ACHN (cell line): ENCODE results near the gene MESP1.

Source experiments
- DNase-seq: peaks from one replicate; pipeline ENCODE4 v3.0.0-alpha.2; 2015
- in situ Hi-C: cut with HindIII; loops from 2 replicates; pipeline ENCODE4 v1.10.0; 2017; ENCODE audit warnings: low sequenced_read_pairs, low pct_ligation_motif_present, low pct_unique_long_range_greater_than_20kb

The MESP1 gene

GRCh38 chr15:89761929-89762328, 10.9 kb upstream of the MESP1 start:
- in situ Hi-C loops = no loop called here
- no peak for DNase-seq

GRCh38 chr15:89761009-89761831, 10.2 kb upstream of the MESP1 start:
- in situ Hi-C loops = no loop called here
- DNase-seq = no peak

GRCh38 chr15:89760303-89761008, 9.4 kb upstream of the MESP1 start:
- DNase-seq = peak; percentile 74
- in situ Hi-C loops = no loop called here

GRCh38 chr15:89759835-89760234, 8.8 kb upstream of the MESP1 start:
- in situ Hi-C loops = no loop called here
- DNase-seq = no peak

GRCh38 chr15:89758981-89759380, 7.9 kb upstream of the MESP1 start:
- no peak for DNase-seq
- in situ Hi-C loops = no loop called here

- in situ Hi-C loops = no loop called here
- no peak for DNase-seq
Observed at GRCh38 chr15:89758283-89758682, 7.2 kb upstream of the MESP1 start.

GRCh38 chr15:89756897-89757296, 5.8 kb upstream of the MESP1 start:
- in situ Hi-C loops = no loop called here

GRCh38 chr15:89755701-89756100, 4.7 kb upstream of the MESP1 start:
- no peak for DNase-seq
- in situ Hi-C loops = no loop called here

More at GRCh38 chr15:89756897-89757296, 5.8 kb upstream of the MESP1 start:
- DNase-seq = no peak

GRCh38 chr15:89754361-89755154, 3.5 kb upstream of the MESP1 start:
- no peak for DNase-seq
- in situ Hi-C loops = no loop called here

GRCh38 chr15:89753855-89754254, 2.8 kb upstream of the MESP1 start:
- in situ Hi-C loops = no loop called here

GRCh38 chr15:89751748-89752147, 699 bp upstream of the MESP1 start:
- in situ Hi-C loops = no loop called here
- DNase-seq = no peak

More at GRCh38 chr15:89753855-89754254, 2.8 kb upstream of the MESP1 start:
- DNase-seq = no peak

- in situ Hi-C loops = no loop called here
- DNase-seq = peak; percentile 2
Observed at GRCh38 chr15:89749951-89750559, 994 bp downstream of the MESP1 start.

- no peak for DNase-seq
- in situ Hi-C loops = no loop called here
Observed at GRCh38 chr15:89749526-89749925, 1.5 kb downstream of the MESP1 start.

GRCh38 chr15:89749054-89749453, 2.0 kb downstream of the MESP1 start:
- in situ Hi-C loops = no loop called here
- no peak for DNase-seq

- DNase-seq = no peak
- in situ Hi-C loops = no loop called here
Observed at GRCh38 chr15:89747708-89748682, 3.1 kb downstream of the MESP1 start.

- DNase-seq = no peak
- in situ Hi-C loops = no loop called here
Observed at GRCh38 chr15:89746386-89746780, 4.7 kb downstream of the MESP1 start.

GRCh38 chr15:89745768-89746167, 5.3 kb downstream of the MESP1 start:
- DNase-seq = no peak
- in situ Hi-C loops = no loop called here

- in situ Hi-C loops = no loop called here
- no peak for DNase-seq
Observed at GRCh38 chr15:89745131-89745530, 5.9 kb downstream of the MESP1 start.
